Activated gamma-delta T cell treated with Interleukin-2 at 50 U/mL for 16 hours (primary cell): Measurements from ENCODE around the gene ARPC4.

Experiments used
- DNase-seq: peaks from one replicate; pipeline ENCODE4 v3.0.0-alpha.2; 2020

ARPC4 gene

DNA sequence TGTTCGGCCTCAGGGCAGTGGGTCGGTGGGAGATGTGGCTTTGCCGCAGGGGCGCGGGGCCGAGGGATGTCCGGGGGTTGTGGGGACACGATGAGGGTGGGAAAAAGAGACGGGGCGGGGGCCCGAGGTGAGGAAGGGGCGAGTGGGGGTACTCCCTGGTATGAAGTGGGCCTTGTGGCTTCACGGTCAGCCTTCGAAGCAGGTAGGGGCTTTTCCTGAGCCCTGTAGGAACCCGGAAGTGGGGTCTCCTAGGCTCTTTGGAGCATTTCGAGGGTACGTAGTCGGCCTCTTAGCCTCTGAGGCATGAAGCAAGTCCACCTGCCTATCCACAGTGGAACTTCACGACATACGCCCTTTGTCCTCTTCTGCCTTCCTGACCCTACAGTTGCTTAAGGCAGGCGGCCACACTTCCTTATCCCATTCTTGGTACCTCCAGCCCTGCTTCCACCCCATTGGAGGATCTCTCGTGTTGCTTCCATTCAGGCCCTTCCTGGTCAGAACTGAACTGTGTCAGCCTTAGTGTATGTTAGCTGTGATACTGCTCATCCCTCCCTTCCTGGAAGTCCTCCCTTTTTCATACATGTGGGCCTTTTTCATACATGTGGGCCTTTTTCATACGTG lies 389 bp downstream of the ARPC4 start:
- no peak for DNase-seq

DNA sequence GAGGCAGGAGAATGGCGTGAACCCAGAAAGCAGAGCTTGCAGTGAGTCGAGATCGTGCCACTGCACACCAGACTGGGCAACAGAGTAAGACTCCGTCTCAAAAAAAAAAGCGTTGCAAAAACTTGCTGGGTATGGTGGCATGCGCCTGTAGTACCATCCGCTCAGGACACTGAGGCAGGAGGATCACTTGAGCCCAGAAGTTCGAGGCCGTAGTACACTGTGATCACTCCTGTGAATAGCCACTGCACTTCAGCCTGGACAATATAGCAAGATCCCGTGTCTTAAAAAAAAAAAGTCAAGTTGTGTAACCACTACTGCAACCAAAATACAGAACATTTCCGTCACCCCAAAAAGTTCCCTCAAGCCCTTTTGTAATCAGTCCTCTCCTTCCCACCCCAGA lies 1.5 kb downstream of the ARPC4 start:
- DNase-seq, result no peak

DNA sequence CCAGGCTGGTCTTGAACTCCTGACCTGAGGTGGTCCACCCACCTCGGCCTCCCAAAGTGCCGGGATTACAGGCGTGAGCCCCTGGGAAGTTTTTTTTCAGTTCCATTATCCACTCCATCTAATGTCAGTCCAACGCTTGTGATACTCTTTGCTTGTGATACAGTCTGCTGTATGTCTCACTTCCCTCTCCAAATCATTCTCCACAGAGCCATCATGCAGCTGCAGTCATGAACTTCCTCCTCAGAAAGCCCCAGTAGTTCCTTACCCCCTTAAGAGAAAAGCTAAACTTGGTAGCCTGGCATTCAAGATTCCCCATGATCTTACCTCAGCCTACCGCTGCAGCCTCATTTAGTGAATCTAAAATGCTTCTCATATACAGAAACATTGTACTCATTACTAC lies 2.3 kb downstream of the ARPC4 start:
- no peak for DNase-seq

DNA sequence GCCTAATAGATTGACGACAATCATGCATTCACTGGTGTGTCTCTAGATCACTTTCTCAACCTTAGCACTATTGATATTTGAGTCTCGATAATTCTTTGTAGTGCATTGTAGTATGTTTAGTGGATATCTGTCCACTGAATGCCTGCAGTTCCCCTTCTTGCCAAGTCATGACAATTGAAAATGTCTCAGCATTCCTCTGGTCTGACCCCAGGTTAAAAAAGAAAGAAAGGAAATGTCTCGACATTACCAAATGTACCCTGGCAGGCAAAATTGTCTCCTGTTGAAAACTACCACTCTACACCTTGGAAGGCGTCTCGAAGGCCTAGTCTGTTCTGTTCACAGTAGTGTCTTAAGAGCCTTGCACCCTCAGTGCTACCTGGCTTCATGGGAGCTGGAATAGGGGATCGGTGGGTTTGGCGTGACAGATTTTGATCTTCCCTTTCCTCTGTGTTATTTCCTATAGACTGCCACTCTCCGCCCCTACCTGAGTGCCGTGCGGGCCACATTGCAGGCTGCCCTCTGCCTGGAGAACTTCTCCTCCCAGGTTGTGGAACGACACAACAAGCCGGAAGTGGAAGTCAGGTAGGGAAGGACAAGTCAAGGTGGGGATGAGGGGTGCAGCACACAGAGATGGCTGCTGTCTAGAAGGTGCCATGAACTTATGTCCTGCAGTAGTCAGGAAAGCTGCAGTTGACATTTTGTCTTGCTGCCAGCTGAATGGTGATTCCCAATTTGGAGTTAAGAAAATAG lies 4.5 kb downstream of the ARPC4 start:
- no peak for DNase-seq

DNA sequence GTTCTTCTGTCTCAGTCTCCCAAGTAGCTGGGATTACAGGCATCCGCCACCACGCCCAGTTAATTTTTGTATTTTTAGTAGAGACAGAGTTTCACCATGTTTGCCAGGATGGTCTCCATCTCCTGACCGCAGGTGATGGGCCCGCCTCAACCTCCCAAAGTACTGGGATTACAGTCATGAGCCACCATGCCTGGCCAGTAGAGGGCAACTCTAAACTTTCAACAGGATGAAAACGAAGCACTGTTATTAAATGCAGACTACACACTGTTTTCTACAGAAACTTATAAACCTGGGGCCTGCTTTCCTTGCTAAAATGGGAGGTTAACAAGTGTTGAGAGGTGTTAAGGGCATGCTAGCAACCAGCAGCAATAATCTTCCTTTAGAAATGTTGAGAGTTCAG lies 7.6 kb downstream of the ARPC4 start:
- DNase-seq, result no peak

DNA sequence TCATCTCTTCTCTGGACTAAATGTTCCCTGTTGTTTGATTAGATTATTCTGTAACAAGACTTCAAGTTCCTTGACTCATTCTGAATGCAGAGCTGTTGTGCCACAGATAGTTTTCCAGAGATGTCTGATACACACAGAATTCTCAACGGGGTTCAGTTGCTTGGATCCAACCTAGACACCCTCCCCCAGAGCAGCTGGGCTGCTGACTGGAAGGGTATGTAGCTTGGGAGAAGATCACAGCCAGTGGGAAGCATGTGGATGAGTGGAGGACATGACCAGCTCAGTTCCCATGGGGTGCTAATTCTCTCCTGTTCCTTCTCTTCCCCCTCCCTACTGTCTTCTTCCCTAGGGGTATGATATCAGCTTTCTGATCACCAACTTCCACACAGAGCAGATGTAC lies 10.6 kb downstream of the ARPC4 start:
- DNase-seq, result no peak

DNA sequence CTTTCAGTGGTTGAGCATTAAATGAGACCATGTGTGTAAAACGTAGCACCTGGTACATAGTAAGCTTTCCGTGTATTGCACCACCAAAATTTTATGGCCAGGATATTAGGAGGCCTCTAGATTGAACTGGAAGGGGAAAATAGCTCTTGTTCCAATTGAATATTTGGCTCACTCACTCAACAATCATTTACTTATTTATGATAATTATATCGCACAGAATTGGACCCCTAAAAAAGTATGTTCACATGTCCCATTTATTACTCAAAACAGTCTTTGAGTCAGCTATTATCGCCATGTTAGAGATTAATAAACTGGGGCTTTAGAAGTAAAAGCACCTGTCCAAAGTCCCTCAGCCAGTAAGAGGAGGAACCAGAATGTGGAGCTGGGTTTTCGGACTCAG lies 12.1 kb downstream of the ARPC4 start:
- no peak for DNase-seq

DNA sequence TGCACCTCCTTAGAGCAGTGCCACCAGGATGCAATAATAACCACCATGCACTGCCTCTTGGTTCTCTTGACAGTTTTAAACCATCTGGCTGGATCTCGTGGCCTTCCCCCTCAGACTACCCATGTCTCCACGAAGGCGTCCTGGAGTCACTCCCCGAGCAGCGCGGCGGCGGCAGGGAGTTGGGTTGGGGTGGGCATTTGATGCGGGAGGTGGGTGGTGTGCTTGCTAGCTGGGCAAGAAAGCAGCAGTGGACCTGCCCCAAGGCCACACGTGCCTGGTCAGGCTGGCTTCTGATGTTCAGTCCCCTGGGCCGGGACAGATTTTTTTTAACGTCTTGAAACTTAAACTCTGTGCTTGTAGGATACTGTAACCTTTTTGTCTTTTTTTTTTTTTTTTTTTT lies 13.3 kb downstream of the ARPC4 start:
- no peak for DNase-seq

DNA sequence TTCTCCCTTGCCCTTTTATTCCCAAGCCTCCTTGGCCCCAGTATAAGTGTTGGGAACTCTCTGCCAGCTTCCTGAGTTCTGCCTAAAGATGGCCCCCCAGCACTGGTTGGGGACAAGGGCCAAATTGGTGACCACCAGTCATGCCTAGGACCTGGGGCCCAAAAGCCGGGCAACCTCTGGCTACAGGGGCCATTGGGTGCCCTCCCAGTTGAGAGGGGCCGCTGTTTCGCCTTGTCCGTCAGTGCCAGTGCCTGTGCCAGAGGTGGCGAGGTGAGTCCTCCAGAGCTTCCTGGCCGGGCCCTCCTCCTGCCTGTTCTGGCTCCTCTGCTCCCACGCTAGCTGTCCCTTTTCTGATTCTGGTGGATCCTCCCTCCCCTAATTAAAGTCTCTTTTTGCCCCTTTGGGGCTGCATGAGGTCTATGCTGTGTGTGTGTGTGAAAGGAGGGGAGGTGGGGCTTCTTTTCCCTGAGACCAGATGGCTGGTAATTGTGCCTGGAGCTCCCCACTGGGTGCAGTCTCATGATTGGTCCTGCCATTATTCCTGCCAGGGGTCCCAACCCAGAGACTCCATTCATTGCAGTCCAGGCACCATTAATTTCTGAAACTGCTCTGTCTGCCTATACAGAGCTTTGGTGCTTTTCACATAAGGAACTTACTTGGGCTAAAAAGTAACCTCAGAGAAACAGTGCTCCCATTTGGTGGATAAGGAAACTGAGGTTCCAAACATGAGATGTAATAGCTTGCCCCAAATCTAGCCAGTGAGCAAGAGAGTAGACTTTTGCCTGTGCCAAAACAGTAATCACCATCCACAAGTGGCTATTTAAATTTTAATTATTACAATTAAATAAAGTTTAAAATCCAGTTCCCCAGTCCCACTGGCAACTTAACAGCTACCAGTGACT lies 14.1 kb downstream of the ARPC4 start:
- no peak for DNase-seq

DNA sequence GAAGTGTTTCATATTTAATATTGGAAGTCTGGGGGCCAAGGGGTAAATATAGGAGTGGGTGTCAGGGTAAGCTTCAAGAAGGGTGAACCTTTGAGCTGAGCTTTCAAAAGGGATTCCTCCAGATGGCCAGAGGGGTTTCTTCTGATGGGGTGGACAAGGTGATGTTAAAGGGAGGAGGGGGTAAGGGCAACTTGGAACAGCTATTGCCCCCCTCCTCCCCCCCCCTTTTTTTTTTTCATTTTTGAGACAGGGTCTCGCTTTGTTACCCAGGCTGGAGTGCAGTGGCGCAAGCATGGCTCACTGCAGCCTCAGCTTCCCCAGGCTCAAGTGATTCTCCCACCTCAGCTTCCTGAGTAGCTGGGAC lies 15.1 kb downstream of the ARPC4 start:
- DNase-seq, result no peak

DNA sequence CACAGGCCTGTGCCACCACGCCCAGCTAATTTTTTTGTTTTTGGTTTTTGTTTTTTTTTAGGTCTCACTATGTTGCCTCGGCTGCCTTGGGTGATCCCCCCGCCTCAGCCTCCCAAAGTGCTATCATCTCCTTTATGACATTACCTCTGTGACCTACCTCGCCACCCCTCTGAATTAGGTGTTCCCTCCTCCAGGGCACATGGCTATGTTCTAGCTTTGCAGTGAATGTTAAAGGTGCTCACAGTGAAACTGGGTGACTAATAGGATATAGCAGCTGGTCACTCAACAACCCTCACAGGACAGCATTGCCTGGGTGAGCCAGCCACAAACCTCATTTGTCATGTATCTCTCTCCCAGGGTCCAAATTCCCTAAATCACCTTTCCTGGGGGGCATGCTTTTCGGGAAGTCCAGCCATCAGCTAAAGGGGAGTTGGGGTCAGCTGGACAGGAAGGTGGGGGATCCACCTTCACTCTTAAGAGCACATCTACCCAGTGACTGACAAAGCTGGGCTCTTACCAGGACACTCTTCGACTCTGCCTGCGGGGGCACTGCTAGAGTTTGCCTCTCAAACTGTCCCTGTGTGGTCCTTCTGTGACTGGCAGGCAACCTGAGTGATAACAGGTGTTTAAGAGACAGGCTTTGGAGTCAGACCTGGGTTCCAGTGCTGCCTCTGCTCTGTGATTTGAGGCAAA lies 15.6 kb downstream of the ARPC4 start:
- peak; percentile 51 for DNase-seq

DNA sequence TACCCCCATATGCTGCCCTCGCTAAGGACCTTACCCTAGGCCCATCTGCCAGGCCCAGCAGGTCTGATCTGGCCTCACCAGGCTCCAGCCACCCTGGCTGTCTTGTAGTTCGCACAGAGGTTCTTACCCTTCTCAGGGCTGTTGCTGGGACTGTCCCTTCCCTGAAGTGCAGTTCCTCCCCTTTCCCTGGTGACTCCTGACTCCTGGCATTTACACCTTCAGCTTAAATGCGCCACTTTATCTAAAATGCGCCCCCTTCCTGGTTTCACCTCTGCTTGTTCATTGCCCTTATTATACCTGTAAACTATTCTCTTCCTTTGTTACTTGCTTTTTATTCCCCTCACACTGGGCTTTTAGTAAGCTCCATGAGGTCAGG lies 16.3 kb downstream of the ARPC4 start:
- no peak for DNase-seq

DNA sequence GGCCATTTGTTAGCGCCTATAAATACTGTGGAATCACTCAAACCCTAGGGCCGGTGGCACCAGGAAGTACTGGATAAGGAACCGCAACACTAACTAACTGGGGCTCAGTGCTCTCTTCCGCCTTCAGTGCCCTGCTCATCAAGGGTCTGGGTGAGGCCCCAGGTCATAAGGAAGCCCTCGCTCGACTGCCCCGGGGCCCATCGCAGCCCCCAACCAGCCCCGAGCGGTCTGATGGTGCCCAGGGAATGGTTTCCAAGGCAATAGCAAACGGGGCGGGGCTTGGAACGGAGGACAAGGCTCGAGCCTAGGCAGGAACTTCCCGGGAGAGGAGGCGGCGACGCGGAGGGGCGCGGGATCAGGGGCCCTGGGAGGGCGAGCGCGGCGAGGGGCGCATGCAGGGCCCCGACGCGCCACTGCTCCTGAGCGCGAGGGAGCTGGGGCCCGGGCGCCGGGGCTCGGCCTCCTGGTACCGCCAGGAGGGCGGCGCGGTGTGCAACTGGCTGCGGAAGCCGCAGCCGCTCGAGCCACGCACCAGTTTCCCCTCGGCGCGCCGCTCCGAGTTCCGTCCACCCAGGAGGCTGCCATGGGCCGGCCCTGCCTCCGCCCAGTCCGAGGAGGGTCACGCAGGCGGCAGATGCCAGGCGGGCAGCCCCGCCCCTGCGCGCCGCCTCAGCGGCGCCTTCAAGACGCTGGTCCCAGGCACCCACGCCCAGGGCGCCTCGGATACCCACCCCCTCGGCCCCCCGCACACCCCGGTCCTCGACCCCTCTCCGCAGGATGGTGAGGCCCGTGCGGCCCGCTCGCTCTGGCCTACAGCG lies 16.9 kb downstream of the ARPC4 start, which contains the start of gene TTLL3:
Gene TTLL3, plus strand, starts transcription at position 648 of the 818 bp plus-strand sequence. CDS start 400 bp downstream, outside the sequence.
- DNase-seq, result peak; percentile 31

DNA sequence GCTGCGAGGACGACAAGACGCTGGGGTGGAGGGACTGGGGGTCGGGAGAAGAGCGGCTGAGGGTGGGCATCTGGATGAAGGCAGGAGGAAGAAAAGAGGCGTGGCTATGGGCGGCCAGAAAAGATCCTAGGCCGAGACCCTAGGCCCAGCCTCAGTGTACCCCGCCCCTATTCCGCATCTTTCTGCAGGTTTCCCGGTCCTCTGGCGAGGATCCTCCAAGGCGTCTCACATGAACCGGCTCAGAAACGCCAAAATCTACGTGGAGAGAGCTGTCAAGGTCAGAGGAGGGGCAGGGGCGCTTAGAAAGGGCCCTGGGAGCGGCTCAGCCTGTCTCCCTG lies 17.5 kb downstream of the ARPC4 start:
- DNase-seq, result no peak

DNA sequence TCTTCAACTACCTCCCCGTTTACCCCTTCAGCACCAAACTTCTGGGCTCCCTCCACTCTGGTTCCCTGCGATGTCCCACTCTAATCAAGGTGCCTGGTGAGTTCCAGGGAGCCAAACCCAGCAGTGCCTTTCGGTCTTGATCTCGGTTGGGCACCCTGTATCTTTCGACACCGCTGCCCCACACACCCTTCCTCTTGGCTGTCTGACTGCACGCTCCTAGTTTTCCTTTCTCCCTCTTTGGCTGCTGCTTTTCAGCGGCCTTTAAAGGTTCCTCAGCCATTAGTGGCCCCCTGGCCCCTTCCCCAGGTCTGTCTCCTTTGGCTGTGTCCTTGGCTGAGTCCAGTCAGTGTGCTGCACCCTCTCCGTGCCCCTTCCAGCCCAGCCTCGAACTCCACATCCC lies 18.0 kb downstream of the ARPC4 start:
- no peak for DNase-seq

DNA sequence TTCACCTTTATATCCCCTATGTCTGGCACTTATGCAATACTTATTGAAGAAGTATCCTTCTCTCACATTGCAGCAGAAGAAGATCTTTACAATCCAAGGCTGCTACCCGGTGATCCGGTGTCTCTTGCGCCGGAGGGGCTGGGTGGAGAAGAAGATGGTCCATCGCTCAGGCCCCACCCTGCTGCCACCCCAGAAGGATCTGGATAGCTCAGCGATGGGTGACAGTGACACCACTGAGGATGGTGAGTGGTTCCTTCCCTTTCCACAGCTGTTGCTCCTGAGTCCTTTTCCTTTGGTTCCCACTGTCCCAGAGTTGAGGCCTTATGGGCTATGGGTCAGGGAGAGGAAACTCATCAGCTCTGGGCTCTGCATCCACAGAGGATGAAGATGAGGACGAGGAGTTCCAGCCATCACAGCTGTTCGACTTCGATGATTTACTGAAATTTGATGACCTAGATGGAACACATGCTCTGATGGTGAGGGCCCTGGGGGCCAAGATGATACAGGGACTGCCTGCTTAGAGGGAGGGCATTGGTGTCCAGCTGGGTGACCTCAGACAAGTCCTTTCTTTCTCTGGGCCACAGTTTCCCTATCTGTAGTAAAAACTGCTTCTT lies 20.1 kb downstream of the ARPC4 start:
- no peak for DNase-seq

DNA sequence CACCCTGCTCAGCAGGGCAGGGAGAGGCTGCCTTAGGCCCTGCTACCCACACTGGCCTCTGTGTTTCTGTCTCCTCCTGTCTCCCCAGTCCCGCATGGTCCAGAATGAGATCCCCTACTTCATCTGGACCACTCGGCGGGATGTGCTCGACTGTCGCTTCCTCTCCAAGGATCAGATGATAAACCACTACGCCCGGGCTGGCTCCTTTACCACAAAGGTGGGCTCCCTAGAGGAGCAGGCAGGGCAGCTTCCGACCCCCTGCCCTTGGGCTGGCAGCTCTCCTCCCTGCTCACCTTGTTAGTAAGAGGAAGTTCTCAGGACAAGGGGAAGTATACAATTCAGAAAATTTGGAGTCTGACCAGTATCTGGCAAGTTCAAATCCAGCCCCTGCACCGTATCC lies 23.1 kb downstream of the ARPC4 start:
- no peak for DNase-seq

DNA sequence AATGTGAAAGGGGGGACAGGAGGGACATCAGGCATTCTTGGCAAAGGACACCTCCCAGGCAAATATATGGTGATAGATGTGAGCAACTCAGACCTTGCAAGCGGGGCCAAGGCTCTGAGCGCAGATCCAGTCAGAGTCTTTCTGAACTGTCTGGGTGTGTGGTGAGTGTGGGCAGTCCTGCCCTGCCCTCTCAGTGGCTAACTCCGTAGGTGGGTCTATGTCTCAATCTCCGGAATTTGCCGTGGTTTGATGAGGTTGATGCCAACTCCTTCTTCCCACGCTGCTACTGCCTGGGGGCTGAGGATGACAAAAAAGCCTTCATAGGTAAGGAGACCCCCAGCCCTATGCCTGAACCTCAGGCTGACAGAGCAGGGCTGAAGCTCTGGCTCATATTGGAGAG lies 24.6 kb downstream of the ARPC4 start:
- DNase-seq, result no peak

DNA sequence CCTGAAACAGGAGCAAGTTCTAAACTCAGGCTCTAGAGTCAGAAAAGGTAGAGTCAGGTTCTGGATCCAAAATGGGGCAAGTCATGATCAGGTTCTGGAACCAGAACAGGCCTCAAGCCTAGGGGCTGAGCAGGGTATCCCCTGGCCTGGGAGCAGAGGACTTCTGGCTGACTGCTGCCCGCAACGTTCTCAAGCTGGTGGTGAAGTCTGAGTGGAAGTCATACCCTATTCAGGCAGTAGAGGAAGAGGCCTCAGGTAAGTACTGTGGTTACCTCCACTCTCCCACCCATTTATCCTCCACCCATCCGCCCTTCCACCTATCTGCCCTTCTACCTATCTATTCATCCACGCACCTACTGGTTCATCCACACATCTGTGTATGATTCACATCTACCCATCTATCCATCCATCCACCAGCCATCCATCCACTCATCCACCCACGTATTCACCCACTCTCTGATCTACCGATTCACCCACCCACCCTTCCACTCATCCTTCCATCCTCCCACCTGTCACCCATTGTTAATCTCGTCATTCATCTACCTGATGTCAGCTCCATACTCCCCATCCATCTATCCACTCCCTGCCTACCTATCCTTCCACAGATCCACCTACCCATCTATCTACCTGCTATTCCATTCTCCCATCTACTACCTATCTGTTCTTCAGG lies 25.9 kb downstream of the ARPC4 start:
- no peak for DNase-seq

DNA sequence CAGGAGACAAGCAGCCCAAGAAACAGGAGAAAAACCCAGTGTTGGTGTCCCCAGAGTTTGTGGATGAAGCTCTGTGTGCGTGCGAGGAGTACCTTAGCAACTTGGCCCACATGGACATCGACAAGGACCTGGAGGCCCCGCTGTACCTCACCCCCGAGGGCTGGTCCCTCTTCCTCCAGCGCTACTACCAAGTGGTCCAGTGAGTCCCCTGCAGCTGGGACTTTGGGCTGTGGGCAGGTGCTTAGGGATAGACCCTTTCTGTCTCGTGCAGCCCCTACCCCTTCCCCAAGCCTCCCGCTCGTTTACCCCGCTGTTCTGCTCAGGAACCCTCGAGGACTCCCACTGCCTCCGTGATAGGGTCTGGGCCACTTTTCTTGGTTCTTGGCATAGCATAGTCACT lies 27.7 kb downstream of the ARPC4 start:
- DNase-seq, result no peak

DNA sequence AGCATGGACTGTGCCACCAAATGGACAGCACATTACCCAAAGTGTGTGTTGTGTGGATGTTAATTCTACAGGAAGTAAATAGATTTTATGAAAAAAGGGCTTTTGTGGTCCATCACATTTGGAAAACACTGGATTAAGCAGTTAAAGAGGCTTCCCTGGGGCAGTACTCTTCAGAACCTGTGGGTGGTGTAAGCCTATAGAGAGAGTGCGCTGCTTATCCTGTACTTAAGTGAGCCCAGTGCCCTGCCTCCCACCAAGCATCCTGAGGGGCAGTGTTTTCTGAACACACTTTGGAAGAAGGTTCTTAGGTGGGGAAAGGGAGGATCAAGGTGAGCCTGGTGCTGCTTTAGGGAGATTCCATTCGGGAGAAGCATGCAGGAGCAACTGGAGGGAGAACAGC lies 28.1 kb downstream of the ARPC4 start:
- no peak for DNase-seq
